Measurements from ENCODE around the gene PPP4R1.
A peak's percentile ranks its signal among the peaks of the same experiment; 100 is the strongest.

Gene PPP4R1

GRCh38 chr18:9506046-9506792 is 108.1 kb downstream of the PPP4R1 start:
- no peaks in the 10 kb centered on the region for H3K27me3 ChIP-seq (ENCODE audit: insufficient read depth, low read depth)
- peaks cover 29% of the 10 kb centered on the region for H3K79me2 ChIP-seq (ENCODE audit: insufficient read depth, low read depth)
- peak overlapping the region; percentile 34; the same call in 1 of the 2 replicates for H3K27ac ChIP-seq
- peaks cover 40% of the 10 kb centered on the region for H3K4me1 ChIP-seq (ENCODE audit: low read depth, poor library complexity, severe bottlenecking)
- TF ChIP-seq CTCF (conservative IDR thresholded peaks at IDR 0.05; ENCODE audit: low read depth, low read length): no peak
- peak overlapping the region; percentile 66 for H3K4me2 ChIP-seq
- no peaks in the 10 kb centered on the region for H3K36me3 ChIP-seq (ENCODE audit: insufficient read depth)
- no peak overlapping the region for H2AFZ ChIP-seq (ENCODE audit: low read depth)
- no peaks in the 10 kb centered on the region for H4K20me1 ChIP-seq (ENCODE audit: insufficient read depth)
- H3K4me3 ChIP-seq (IDR thresholded peaks at IDR 0.05; ENCODE audit: insufficient read depth, low read depth, low read length): no peak overlapping the region
- no peak overlapping the region for H3K9ac ChIP-seq

Measured in KMS-11 (cell line).